HEK293 (cell line): ENCODE results near the gene PRKCE.

Experiments
- CTCF ChIA-PET: fragments of 350-600 bp; formaldehyde crosslinking; extraction: SDS; loops from one replicate; lab custom pipeline; 2021; ENCODE audit warnings: antibody characterized with exemption; lab: Yijun Ruan, JAX
- POLR2A ChIA-PET: fragments of 300-600 bp; formaldehyde crosslinking; extraction: SDS; loops from one replicate; lab custom pipeline; 2020; ENCODE audit warnings: antibody characterized with exemption, inconsistent platforms; lab: Yijun Ruan, JAX
- H3K27ac ChIP-seq: fragments of 200-500 bp; sonication (Bioruptor generic); 2 replicates; pipeline ENCODE4 v1.5.1; 2014; ENCODE audit warnings: low read depth, low read length, control low read depth, inconsistent platforms; ENCODE audit errors: extremely low read depth
- H3K36me3 ChIP-seq, 2 experiments: fragments of 200-500 bp in 1 of 2; sonication (Bioruptor generic) in 1 of 2; 1 replicate in 1 of 2; 2 replicates in 1 of 2; pipeline ENCODE4 v1.5.1; 2014 to 2017; ENCODE audit warnings: inconsistent platforms in 2 of 2, low read length in 2 of 2; ENCODE audit not compliant: control insufficient read depth in 2 of 2, insufficient read depth in 1 of 2
- H3K4me1 ChIP-seq: fragments of 200-500 bp; sonication (Bioruptor generic); 2 replicates; pipeline ENCODE4 v1.5.1; 2014; ENCODE audit warnings: mild to moderate bottlenecking, low read length, inconsistent platforms; ENCODE audit not compliant: control insufficient read depth, insufficient read depth
- H3K4me3 ChIP-seq: 2 replicates; pipeline ENCODE4 v1.5.1; 2011; ENCODE audit warnings: low read depth, mild to moderate bottlenecking, control low read depth, low read length, moderate library complexity
- H3K9me3 ChIP-seq: fragments of 200-500 bp; sonication (Bioruptor generic); 2 replicates; pipeline ENCODE4 v1.5.1; 2014; ENCODE audit warnings: low read depth, low read length, inconsistent platforms; ENCODE audit not compliant: control insufficient read depth, insufficient read depth
- HOXC10 ChIP-seq: sonication (generic); formaldehyde crosslinking; IDR thresholded peaks from 2 replicates; pipeline ENCODE4 v1.8.1; 2023; ENCODE audit warnings: mild to moderate bottlenecking, missing genetic modification reagents
- KLF16 ChIP-seq: fragments of 450-650 bp; formaldehyde crosslinking; IDR thresholded peaks from 2 replicates; pipeline ENCODE4 v1.5.1; 2017; ENCODE audit warnings: missing biosample characterization, missing genetic modification characterization
- KLF8 ChIP-seq: fragments of 450-650 bp; formaldehyde crosslinking; IDR thresholded peaks from 2 replicates; pipeline ENCODE4 v1.5.1; 2016; ENCODE audit warnings: missing biosample characterization, missing genetic modification characterization
- PRDM2 ChIP-seq: fragments of 450-650 bp; formaldehyde crosslinking; IDR thresholded peaks from 2 replicates; pipeline ENCODE4 v1.5.1; 2016; ENCODE audit warnings: missing biosample characterization, missing genetic modification characterization, borderline replicate concordance
- ZFP3 ChIP-seq: fragments of 450-650 bp; formaldehyde crosslinking; IDR thresholded peaks from 2 replicates; pipeline ENCODE4 v1.5.1; 2016; ENCODE audit warnings: low read depth, missing biosample characterization, missing genetic modification characterization
- ZIC2 ChIP-seq: fragments of 450-650 bp; formaldehyde crosslinking; IDR thresholded peaks from 2 replicates; pipeline ENCODE4 v1.5.1; 2016; ENCODE audit warnings: missing biosample characterization, missing genetic modification characterization
- ZNF10 ChIP-seq: fragments of 450-650 bp; formaldehyde crosslinking; IDR thresholded peaks from 2 replicates; pipeline ENCODE4 v1.5.1; 2017; ENCODE audit warnings: missing biosample characterization, missing genetic modification characterization
- ZNF23 ChIP-seq: fragments of 450-650 bp; formaldehyde crosslinking; IDR thresholded peaks from 2 replicates; pipeline ENCODE4 v1.5.1; 2016; ENCODE audit warnings: missing biosample characterization, missing genetic modification characterization, borderline replicate concordance
- ZNF24 ChIP-seq: fragments of 450-650 bp; formaldehyde crosslinking; IDR thresholded peaks from 2 replicates; pipeline ENCODE4 v1.5.1; 2016; ENCODE audit warnings: missing biosample characterization, missing genetic modification characterization
- ZNF302 ChIP-seq: fragments of 450-650 bp; formaldehyde crosslinking; IDR thresholded peaks from 2 replicates; pipeline ENCODE4 v1.5.1; 2016; ENCODE audit warnings: missing biosample characterization, missing genetic modification characterization, low read depth
- ZNF37A ChIP-seq: fragments of 450-650 bp; IDR thresholded peaks from 2 replicates; pipeline ENCODE4 v1.5.1; 2018; ENCODE audit warnings: missing biosample characterization, missing genetic modification characterization
- ZNF404 ChIP-seq: fragments of 450-650 bp; formaldehyde crosslinking; IDR thresholded peaks from 2 replicates; pipeline ENCODE4 v1.5.1; 2017; ENCODE audit warnings: missing biosample characterization, missing genetic modification characterization
- ZNF510 ChIP-seq: fragments of 450-650 bp; formaldehyde crosslinking; IDR thresholded peaks from 2 replicates; pipeline ENCODE4 v1.5.1; 2018; ENCODE audit warnings: mild to moderate bottlenecking, missing genetic modification characterization, missing biosample characterization; ENCODE audit not compliant: insufficient replicate concordance
- ZNF560 ChIP-seq: fragments of 450-650 bp; formaldehyde crosslinking; IDR thresholded peaks from 2 replicates; pipeline ENCODE4 v1.5.1; 2017; ENCODE audit warnings: missing biosample characterization, missing genetic modification characterization, borderline replicate concordance
- ZNF596 ChIP-seq: fragments of 450-650 bp; IDR thresholded peaks from 2 replicates; pipeline ENCODE4 v1.5.0; 2018; ENCODE audit warnings: missing biosample characterization, mild to moderate bottlenecking, missing genetic modification characterization, moderate library complexity
- ZNF600 ChIP-seq: fragments of 450-650 bp; formaldehyde crosslinking; IDR thresholded peaks from 2 replicates; pipeline ENCODE4 v1.5.1; 2016; ENCODE audit warnings: missing biosample characterization, missing genetic modification characterization
- ZNF621 ChIP-seq: fragments of 450-650 bp; formaldehyde crosslinking; IDR thresholded peaks from 2 replicates; pipeline ENCODE4 v1.5.1; 2017; ENCODE audit warnings: missing biosample characterization, missing genetic modification characterization
- ZNF658 ChIP-seq: fragments of 450-650 bp; formaldehyde crosslinking; IDR thresholded peaks from 2 replicates; pipeline ENCODE4; 2016; ENCODE audit warnings: missing biosample characterization, missing genetic modification characterization
- ZNF777 ChIP-seq: fragments of 450-650 bp; formaldehyde crosslinking; IDR thresholded peaks from 2 replicates; pipeline ENCODE4 v1.5.1; 2017; ENCODE audit warnings: missing biosample characterization, missing genetic modification characterization, borderline replicate concordance
- ZSCAN16 ChIP-seq: fragments of 450-650 bp; formaldehyde crosslinking; IDR thresholded peaks from 2 replicates; pipeline ENCODE4 v1.5.1; 2016; ENCODE audit warnings: missing biosample characterization, missing genetic modification characterization
- TF ChIP-seq, protein P1 (sequence below): fragments of 450-650 bp; formaldehyde crosslinking; IDR thresholded peaks from 2 replicates; pipeline ENCODE4 v1.5.1; 2017; ENCODE audit warnings: missing biosample characterization, missing genetic modification characterization
- TF ChIP-seq, protein P2 (sequence below): fragments of 450-650 bp; formaldehyde crosslinking; IDR thresholded peaks from 2 replicates; pipeline ENCODE4 v1.5.1; 2016; ENCODE audit warnings: missing biosample characterization, missing genetic modification characterization
- TF ChIP-seq, protein P3 (sequence below): fragments of 450-650 bp; formaldehyde crosslinking; IDR thresholded peaks from 2 replicates; pipeline ENCODE4 v1.5.1; 2017; ENCODE audit warnings: missing biosample characterization, missing genetic modification characterization
- TF ChIP-seq, protein P4 (sequence below): fragments of 450-650 bp; formaldehyde crosslinking; IDR thresholded peaks from 2 replicates; pipeline ENCODE4 v1.5.1; 2016; ENCODE audit warnings: missing biosample characterization, missing genetic modification characterization

PRKCE gene

GRCh38 chr2:45631955-45632354 is 19.5 kb upstream of the PRKCE start (continued):
- TF ChIP-seq KLF16 (tag by site-specific recombination) (no peak), ZNF404 (no peak), ZNF600 (tag by site-specific recombination) (no peak), ZNF560 (tag by site-specific recombination) (no peak), ZNF510 (no peak), ZNF777 (tag by site-specific recombination) (no peak), ZNF10 (tag by site-specific recombination) (no peak), ZNF302 (tag by site-specific recombination) (no peak), ZNF596 (tag by site-specific recombination) (no peak), HOXC10 (CRISPR knock-in tag) (no peak), KLF8 (tag by site-specific recombination) (no peak)
- TF ChIP-seq, protein P1, sequence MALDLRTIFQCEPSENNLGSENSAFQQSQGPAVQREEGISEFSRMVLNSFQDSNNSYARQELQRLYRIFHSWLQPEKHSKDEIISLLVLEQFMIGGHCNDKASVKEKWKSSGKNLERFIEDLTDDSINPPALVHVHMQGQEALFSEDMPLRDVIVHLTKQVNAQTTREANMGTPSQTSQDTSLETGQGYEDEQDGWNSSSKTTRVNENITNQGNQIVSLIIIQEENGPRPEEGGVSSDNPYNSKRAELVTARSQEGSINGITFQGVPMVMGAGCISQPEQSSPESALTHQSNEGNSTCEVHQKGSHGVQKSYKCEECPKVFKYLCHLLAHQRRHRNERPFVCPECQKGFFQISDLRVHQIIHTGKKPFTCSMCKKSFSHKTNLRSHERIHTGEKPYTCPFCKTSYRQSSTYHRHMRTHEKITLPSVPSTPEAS (tag by site-specific recombination): no peak
- TF ChIP-seq, protein P2, sequence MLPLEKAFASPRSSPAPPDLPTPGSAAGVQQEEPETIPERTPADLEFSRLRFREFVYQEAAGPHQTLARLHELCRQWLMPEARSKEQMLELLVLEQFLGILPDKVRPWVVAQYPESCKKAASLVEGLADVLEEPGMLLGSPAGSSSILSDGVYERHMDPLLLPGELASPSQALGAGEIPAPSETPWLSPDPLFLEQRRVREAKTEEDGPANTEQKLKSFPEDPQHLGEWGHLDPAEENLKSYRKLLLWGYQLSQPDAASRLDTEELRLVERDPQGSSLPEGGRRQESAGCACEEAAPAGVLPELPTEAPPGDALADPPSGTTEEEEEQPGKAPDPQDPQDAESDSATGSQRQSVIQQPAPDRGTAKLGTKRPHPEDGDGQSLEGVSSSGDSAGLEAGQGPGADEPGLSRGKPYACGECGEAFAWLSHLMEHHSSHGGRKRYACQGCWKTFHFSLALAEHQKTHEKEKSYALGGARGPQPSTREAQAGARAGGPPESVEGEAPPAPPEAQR (tag by site-specific recombination): no peak

- Histone ChIP-seq H3K36me3 (no peaks in the 10 kb centered on the region), H3K4me3 (no peak overlapping the region)
- CTCF ChIA-PET: interaction anchor here (0.9 to 1.9 kb wide), 3 partner anchors 8 to 302 kb away, joined by 3 to 4 read pairs (median 4); no protein-coding TSS in a partner anchor
- TF ChIP-seq ZSCAN16 (tag by site-specific recombination) (no peak), ZNF621 (tag by site-specific recombination) (no peak), ZNF23 (tag by site-specific recombination) (no peak), ZIC2 (no peak), ZNF37A (tag by site-specific recombination) (no peak)
- TF ChIP-seq, all 188 proteins: peak for 0
- Histone ChIP-seq H3K4me1 (no peaks in the 10 kb centered on the region), H3K27ac (no peak overlapping the region), H3K9me3 (no peaks in the 10 kb centered on the region)
- POLR2A ChIA-PET: no interaction called here
These were observed 17.3 kb upstream of the PRKCE start for GRCh38 chr2:45634223-45634622.

GRCh38 chr2:45636008-45636407 is 15.5 kb upstream of the PRKCE start:
- ChIA-PET POLR2A (no interaction called here), CTCF (no interaction called here)
- TF ChIP-seq ZNF24 (tag by site-specific recombination) (no peak), PRDM2 (tag by site-specific recombination) (no peak), ZNF510 (no peak), ZNF658 (tag by site-specific recombination) (no peak), ZFP3 (tag by site-specific recombination) (no peak), ZNF23 (tag by site-specific recombination) (no peak)
- TF ChIP-seq, protein P3, sequence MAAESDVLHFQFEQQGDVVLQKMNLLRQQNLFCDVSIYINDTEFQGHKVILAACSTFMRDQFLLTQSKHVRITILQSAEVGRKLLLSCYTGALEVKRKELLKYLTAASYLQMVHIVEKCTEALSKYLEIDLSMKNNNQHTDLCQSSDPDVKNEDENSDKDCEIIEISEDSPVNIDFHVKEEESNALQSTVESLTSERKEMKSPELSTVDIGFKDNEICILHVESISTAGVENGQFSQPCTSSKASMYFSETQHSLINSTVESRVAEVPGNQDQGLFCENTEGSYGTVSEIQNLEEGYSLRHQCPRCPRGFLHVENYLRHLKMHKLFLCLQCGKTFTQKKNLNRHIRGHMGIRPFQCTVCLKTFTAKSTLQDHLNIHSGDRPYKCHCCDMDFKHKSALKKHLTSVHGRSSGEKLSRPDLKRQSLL (tag by site-specific recombination): no peak
- TF ChIP-seq, protein P4, sequence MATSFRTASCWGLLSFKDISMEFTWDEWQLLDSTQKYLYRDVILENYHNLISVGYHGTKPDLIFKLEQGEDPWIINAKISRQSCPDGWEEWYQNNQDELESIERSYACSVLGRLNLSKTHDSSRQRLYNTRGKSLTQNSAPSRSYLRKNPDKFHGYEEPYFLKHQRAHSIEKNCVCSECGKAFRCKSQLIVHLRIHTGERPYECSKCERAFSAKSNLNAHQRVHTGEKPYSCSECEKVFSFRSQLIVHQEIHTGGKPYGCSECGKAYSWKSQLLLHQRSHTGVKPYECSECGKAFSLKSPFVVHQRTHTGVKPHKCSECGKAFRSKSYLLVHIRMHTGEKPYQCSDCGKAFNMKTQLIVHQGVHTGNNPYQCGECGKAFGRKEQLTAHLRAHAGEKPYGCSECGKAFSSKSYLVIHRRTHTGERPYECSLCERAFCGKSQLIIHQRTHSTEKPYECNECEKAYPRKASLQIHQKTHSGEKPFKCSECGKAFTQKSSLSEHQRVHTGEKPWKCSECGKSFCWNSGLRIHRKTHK (tag by site-specific recombination): no peak

More at GRCh38 chr2:45636008-45636407, 15.5 kb upstream of the PRKCE start:
- no peak overlapping the region for H3K4me3 ChIP-seq
- H3K9me3 ChIP-seq: no peaks in the 10 kb centered on the region
- H3K36me3 ChIP-seq: no peaks in the 10 kb centered on the region
- no peaks in the 10 kb centered on the region for H3K4me1 ChIP-seq
- no peak overlapping the region for H3K27ac ChIP-seq
